ENCODE data around the gene AGPAT2. TPM values are rescaled to one million over a fixed set of nuclear protein-coding genes. Genes with fewer than 3 reads are reported as not detected.

The AGPAT2 gene
- total RNA-seq, 4 donors from 2014 or later, result 19.0 to 77.4 (median 36.0) TPM

GRCh38 chr9:136683173-136683745, 4.0 kb downstream of the AGPAT2 start:
- ATAC-seq (no peak), DNase-seq (no peak)
- Histone ChIP-seq H3K36me3 (no peaks in the 10 kb centered on the region), H3K4me1 (peaks cover 31 to 51% of the 10 kb centered on the region in 2 donors), H3K27me3 (no peaks in the 10 kb centered on the region), H3K27ac (no peak overlapping the region), H3K4me3 (no peak overlapping the region), H3K9me3 (no peaks in the 10 kb centered on the region)
- in situ Hi-C loops (cut with MboI; ENCODE audit: low sequenced_read_pairs in 4 of 4), result no loop called here
- TF ChIP-seq CTCF (IDR thresholded peaks at IDR 0.05 in 4 of 5, conservative IDR thresholded peaks at IDR 0.05 in 1 of 5), result no peak
- no peak for TF ChIP-seq POLR2A (IDR thresholded peaks at IDR 0.05)
- intact Hi-C loops (cut with DNase I; ENCODE audit: low total_unique reads), result no loop called here

- DNase-seq (no peak), ATAC-seq (no peak)
- in situ Hi-C loops (cut with MboI; ENCODE audit: low sequenced_read_pairs in 4 of 4) (no loop called here), intact Hi-C loops (cut with DNase I; ENCODE audit: low total_unique reads) (no loop called here)
- no peak for TF ChIP-seq CTCF (IDR thresholded peaks at IDR 0.05 in 4 of 5, conservative IDR thresholded peaks at IDR 0.05 in 1 of 5)
- no peak for TF ChIP-seq POLR2A (IDR thresholded peaks at IDR 0.05)
- peaks cover 31 to 46% of the 10 kb centered on the region in 2 donors for H3K4me1 ChIP-seq
- no peaks in the 10 kb centered on the region for H3K36me3 ChIP-seq
- no peaks in the 10 kb centered on the region for H3K27me3 ChIP-seq
- no peaks in the 10 kb centered on the region for H3K9me3 ChIP-seq
- H3K27ac ChIP-seq, result no peak overlapping the region
- no peak overlapping the region for H3K4me3 ChIP-seq
These were observed 4.5 kb downstream of the AGPAT2 start for GRCh38 chr9:136682710-136683109.

GRCh38 chr9:136681945-136682699, 5.1 kb downstream of the AGPAT2 start:
- intact Hi-C loops (cut with DNase I; ENCODE audit: low total_unique reads) (no loop called here), in situ Hi-C loops (cut with MboI; ENCODE audit: low sequenced_read_pairs in 4 of 4) (no loop called here)
- peaks cover 31 to 43% of the 10 kb centered on the region in 2 donors for H3K4me1 ChIP-seq
- no peaks in the 10 kb centered on the region for H3K27me3 ChIP-seq
- H3K27ac ChIP-seq, result no peak overlapping the region
- DNase-seq, result no peak
- H3K36me3 ChIP-seq, result no peaks in the 10 kb centered on the region
- no peaks in the 10 kb centered on the region for H3K9me3 ChIP-seq
- H3K4me3 ChIP-seq, result no peak overlapping the region
- ATAC-seq, result no peak
- no peak for TF ChIP-seq POLR2A (IDR thresholded peaks at IDR 0.05)
- no peak for TF ChIP-seq CTCF (IDR thresholded peaks at IDR 0.05 in 4 of 5, conservative IDR thresholded peaks at IDR 0.05 in 1 of 5)

GRCh38 chr9:136681029-136681428, 6.2 kb downstream of the AGPAT2 start:
- Histone ChIP-seq H3K4me1 (peaks cover 28 to 36% of the 10 kb centered on the region in 2 donors), H3K27ac (no peak overlapping the region), H3K4me3 (no peak overlapping the region), H3K36me3 (peaks cover 0 to 4% of the 10 kb centered on the region in 2 donors), H3K27me3 (no peaks in the 10 kb centered on the region), H3K9me3 (no peaks in the 10 kb centered on the region)
- intact Hi-C loops (cut with DNase I; ENCODE audit: low total_unique reads) (no loop called here), in situ Hi-C loops (cut with MboI; ENCODE audit: low sequenced_read_pairs in 4 of 4) (no loop called here)
- ATAC-seq, result no peak
- DNase-seq, result no peak
- TF ChIP-seq POLR2A (IDR thresholded peaks at IDR 0.05) (no peak), CTCF (IDR thresholded peaks at IDR 0.05 in 4 of 5, conservative IDR thresholded peaks at IDR 0.05 in 1 of 5) (no peak)
